HG03097 (cell line): Measurements from ENCODE around the gene GRHL1.

Experiments
- ATAC-seq: cut with Tn5 transposase; IDR thresholded peaks from one replicate; pipeline ENCODE4 v1.9.1; 2021; ENCODE audit not compliant: unreplicated experiment, low FRiP score

The GRHL1 gene

GRCh38 chr2:9971105-9971818 is 19.8 kb downstream of the GRHL1 start:
- ATAC-seq = no peak

GRCh38 chr2:9971890-9972289 is 20.4 kb downstream of the GRHL1 start:
- ATAC-seq = no peak

- no peak for ATAC-seq
These were observed 21.4 kb downstream of the GRHL1 start for GRCh38 chr2:9972621-9973479.

- ATAC-seq = no peak
These were observed 22.2 kb downstream of the GRHL1 start for GRCh38 chr2:9973690-9974089.

- no peak for ATAC-seq
These were observed 22.9 kb downstream of the GRHL1 start for GRCh38 chr2:9974343-9974742.

GRCh38 chr2:9975328-9975727 is 23.8 kb downstream of the GRHL1 start:
- no peak for ATAC-seq

GRCh38 chr2:9975805-9976447 is 24.4 kb downstream of the GRHL1 start:
- ATAC-seq = no peak

GRCh38 chr2:9979977-9980376 is 28.5 kb downstream of the GRHL1 start:
- no peak for ATAC-seq

- ATAC-seq = no peak
These were observed 29.0 kb downstream of the GRHL1 start for GRCh38 chr2:9980520-9980919.

- ATAC-seq = no peak
These were observed 30.2 kb downstream of the GRHL1 start for GRCh38 chr2:9981655-9982054.

GRCh38 chr2:9982248-9982647 is 30.8 kb downstream of the GRHL1 start:
- ATAC-seq = no peak

GRCh38 chr2:9982891-9983290 is 31.4 kb downstream of the GRHL1 start:
- no peak for ATAC-seq

GRCh38 chr2:9983401-9984216 is 32.1 kb downstream of the GRHL1 start:
- no peak for ATAC-seq

GRCh38 chr2:9984217-9984739 is 32.8 kb downstream of the GRHL1 start:
- ATAC-seq = no peak

GRCh38 chr2:9984871-9985480 is 33.5 kb downstream of the GRHL1 start:
- no peak for ATAC-seq

- ATAC-seq = no peak
These were observed 34.2 kb downstream of the GRHL1 start for GRCh38 chr2:9985531-9986328.

- ATAC-seq = no peak
These were observed 36.8 kb downstream of the GRHL1 start for GRCh38 chr2:9988320-9988719.

GRCh38 chr2:9990736-9991135 is 39.2 kb downstream of the GRHL1 start:
- ATAC-seq = no peak

- ATAC-seq = no peak
These were observed 39.7 kb downstream of the GRHL1 start for GRCh38 chr2:9991221-9991620.
